Osteoblast (primary cell): ENCODE data around the gene COL4A5. TPM values are rescaled to one million over a fixed set of nuclear protein-coding genes. Genes with fewer than 3 reads are reported as not detected.

Experiments used
- DNase-seq: peaks from one replicate; pipeline ENCODE4 v3.0.0; 2011; ENCODE audit warnings: low spot score, mixed read lengths; ENCODE audit not compliant: insufficient read length; ENCODE audit errors: missing footprints
- H2AFZ ChIP-seq: 2 replicates; pipeline ENCODE4 v1.6.0; 2011; ENCODE audit warnings: mild to moderate bottlenecking, low read length
- H3K27ac ChIP-seq: 2 replicates; pipeline ENCODE4 v1.5.1; 2011; ENCODE audit warnings: mild to moderate bottlenecking, low read depth, low read length, moderate library complexity
- H3K27me3 ChIP-seq: 2 replicates; pipeline ENCODE4 v1.6.0; 2012; ENCODE audit warnings: mild to moderate bottlenecking, control low read depth, inconsistent platforms, low read length, moderate library complexity; ENCODE audit not compliant: insufficient read depth
- H3K36me3 ChIP-seq: 2 replicates; pipeline ENCODE4 v1.5.1; 2011; ENCODE audit warnings: mild to moderate bottlenecking, low read length, control low read depth, moderate library complexity; ENCODE audit not compliant: insufficient read depth
- H3K4me1 ChIP-seq: 2 replicates; pipeline ENCODE4 v1.5.1; 2011; ENCODE audit warnings: mild to moderate bottlenecking, low read length, control low read depth, moderate library complexity; ENCODE audit not compliant: insufficient read depth
- H3K4me2 ChIP-seq: 2 replicates; pipeline ENCODE4 v1.6.0; 2011; ENCODE audit warnings: mild to moderate bottlenecking, low read length; ENCODE audit not compliant: insufficient read depth
- H3K4me3 ChIP-seq: fragments of 200-600 bp; sonication (generic); 3 replicates; pipeline ENCODE4 v1.5.1; 2012; ENCODE audit warnings: mild to moderate bottlenecking, low read length, inconsistent platforms; ENCODE audit not compliant: insufficient read depth
- H3K79me2 ChIP-seq: 2 replicates; pipeline ENCODE4 v1.6.0; 2012; ENCODE audit warnings: mild to moderate bottlenecking, low read length, control low read depth, inconsistent platforms; ENCODE audit not compliant: insufficient read depth
- H3K9me3 ChIP-seq: 2 replicates; pipeline ENCODE4 v1.5.1; 2011; ENCODE audit warnings: low read depth, low read length, control low read depth
- H4K20me1 ChIP-seq: 2 replicates; pipeline ENCODE4 v1.6.0; 2012; ENCODE audit warnings: mild to moderate bottlenecking, low read length, control low read depth; ENCODE audit not compliant: insufficient read depth
- total RNA-seq: library from RNA; depleted of rRNA; stranded (reverse); fragments of >200 nt; gene quantifications from 2 replicates; pipeline ENCODE4 v1.2.3, GENCODE V29; 2012
- TF ChIP-seq, protein P1 (sequence below): IDR thresholded peaks from 2 replicates; pipeline ENCODE4 v1.5.1; 2011; ENCODE audit warnings: mild to moderate bottlenecking, low read depth, low read length, moderate library complexity; ENCODE audit errors: extremely low read depth

COL4A5 gene
- total RNA-seq, 1 donor: 0.36 TPM

DNA sequence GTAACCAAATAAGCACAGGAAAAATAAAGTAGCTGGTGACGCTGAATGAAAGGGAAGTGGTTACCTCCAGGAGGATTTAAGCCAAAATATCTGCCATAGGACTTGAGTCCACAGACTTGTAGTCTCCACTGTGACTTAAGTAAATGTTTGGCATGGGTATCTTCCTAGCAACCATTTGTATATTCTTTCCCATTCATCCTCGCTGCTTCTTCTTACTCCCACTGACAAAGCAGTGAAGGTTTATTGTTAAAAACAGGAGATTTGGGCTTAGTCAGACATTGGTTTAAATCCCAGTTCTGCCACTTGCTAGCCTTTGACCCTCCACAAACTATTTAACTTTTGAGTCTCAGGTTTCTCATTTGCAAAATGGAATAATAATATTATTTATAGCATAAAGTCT is 23.7 kb upstream of the COL4A5 start:
- Histone ChIP-seq H3K36me3 (no peaks in the 10 kb centered on the region), H3K4me2 (no peak overlapping the region), H2AFZ (no peak overlapping the region), H4K20me1 (no peaks in the 10 kb centered on the region), H3K4me1 (no peaks in the 10 kb centered on the region), H3K4me3 (no peak overlapping the region), H3K9me3 (no peaks in the 10 kb centered on the region), H3K79me2 (no peaks in the 10 kb centered on the region), H3K27ac (no peak overlapping the region), H3K27me3 (no peaks in the 10 kb centered on the region)
- TF ChIP-seq, protein P1, sequence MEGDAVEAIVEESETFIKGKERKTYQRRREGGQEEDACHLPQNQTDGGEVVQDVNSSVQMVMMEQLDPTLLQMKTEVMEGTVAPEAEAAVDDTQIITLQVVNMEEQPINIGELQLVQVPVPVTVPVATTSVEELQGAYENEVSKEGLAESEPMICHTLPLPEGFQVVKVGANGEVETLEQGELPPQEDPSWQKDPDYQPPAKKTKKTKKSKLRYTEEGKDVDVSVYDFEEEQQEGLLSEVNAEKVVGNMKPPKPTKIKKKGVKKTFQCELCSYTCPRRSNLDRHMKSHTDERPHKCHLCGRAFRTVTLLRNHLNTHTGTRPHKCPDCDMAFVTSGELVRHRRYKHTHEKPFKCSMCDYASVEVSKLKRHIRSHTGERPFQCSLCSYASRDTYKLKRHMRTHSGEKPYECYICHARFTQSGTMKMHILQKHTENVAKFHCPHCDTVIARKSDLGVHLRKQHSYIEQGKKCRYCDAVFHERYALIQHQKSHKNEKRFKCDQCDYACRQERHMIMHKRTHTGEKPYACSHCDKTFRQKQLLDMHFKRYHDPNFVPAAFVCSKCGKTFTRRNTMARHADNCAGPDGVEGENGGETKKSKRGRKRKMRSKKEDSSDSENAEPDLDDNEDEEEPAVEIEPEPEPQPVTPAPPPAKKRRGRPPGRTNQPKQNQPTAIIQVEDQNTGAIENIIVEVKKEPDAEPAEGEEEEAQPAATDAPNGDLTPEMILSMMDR: no peak
- no peak for DNase-seq

DNA sequence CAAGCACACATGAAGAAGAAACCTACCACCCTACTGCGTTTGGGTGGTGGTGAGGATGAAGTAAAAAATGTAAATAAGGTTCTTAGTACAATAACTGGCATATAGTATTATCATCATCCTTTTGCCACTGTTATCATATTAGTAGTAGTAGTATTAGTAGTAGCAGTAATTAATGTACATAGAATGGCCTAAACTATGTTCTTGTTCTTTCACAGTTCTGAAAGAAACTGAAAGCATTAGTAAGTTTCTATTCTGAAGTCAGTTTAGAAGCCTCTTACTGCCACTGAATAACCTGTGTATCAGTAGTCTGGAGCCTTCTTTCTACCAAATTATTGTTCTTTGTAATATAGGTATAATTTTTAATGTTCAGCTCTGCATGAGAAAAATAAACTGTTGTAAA is 22.4 kb upstream of the COL4A5 start:
- Histone ChIP-seq H3K27me3 (no peaks in the 10 kb centered on the region), H3K4me3 (no peak overlapping the region), H2AFZ (no peak overlapping the region), H3K4me2 (no peak overlapping the region), H3K36me3 (no peaks in the 10 kb centered on the region), H4K20me1 (no peaks in the 10 kb centered on the region), H3K9me3 (no peaks in the 10 kb centered on the region), H3K79me2 (no peaks in the 10 kb centered on the region), H3K27ac (no peak overlapping the region), H3K4me1 (no peaks in the 10 kb centered on the region)
- no peak for DNase-seq
- TF ChIP-seq, protein P1: no peak

DNA sequence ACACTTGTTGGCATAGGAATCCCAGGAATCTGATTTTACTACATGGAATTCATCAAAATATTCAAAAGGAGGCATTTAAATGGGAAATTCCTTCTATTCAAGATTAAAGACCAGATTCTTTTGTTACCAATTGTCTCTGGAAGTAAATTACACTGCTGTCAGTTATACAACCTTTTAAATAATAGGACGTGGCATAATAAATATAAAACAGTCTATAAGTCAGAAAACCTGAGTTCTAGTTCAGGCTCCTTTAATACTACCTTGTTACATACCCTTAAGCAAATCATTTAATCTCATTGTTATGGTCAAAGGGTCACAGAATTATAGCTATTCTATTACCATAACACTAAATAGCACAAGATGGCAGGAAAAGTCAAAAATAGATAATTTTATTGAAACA is 20.2 kb upstream of the COL4A5 start:
- no peaks in the 10 kb centered on the region for H3K4me1 ChIP-seq
- H3K4me2 ChIP-seq: no peak overlapping the region
- H3K4me3 ChIP-seq: no peak overlapping the region
- H2AFZ ChIP-seq: no peak overlapping the region
- no peaks in the 10 kb centered on the region for H3K79me2 ChIP-seq
- H3K27ac ChIP-seq: no peak overlapping the region
- TF ChIP-seq, protein P1: no peak
- peaks cover 3% of the 10 kb centered on the region for H3K27me3 ChIP-seq
- DNase-seq: no peak
- H4K20me1 ChIP-seq: no peaks in the 10 kb centered on the region
- no peaks in the 10 kb centered on the region for H3K36me3 ChIP-seq
- no peaks in the 10 kb centered on the region for H3K9me3 ChIP-seq

GRCh38 chrX:108420481-108420880 is 19.2 kb upstream of the COL4A5 start:
- Histone ChIP-seq H3K4me2 (no peak overlapping the region), H4K20me1 (no peaks in the 10 kb centered on the region), H3K4me3 (no peak overlapping the region), H3K4me1 (no peaks in the 10 kb centered on the region), H3K27me3 (peaks cover 3% of the 10 kb centered on the region), H3K9me3 (no peaks in the 10 kb centered on the region), H3K27ac (no peak overlapping the region), H3K36me3 (no peaks in the 10 kb centered on the region), H2AFZ (no peak overlapping the region), H3K79me2 (no peaks in the 10 kb centered on the region)
- no peak for DNase-seq
- TF ChIP-seq, protein P1: no peak
